ENCODE measurements around the gene VPS39.

The VPS39 gene, protein sequence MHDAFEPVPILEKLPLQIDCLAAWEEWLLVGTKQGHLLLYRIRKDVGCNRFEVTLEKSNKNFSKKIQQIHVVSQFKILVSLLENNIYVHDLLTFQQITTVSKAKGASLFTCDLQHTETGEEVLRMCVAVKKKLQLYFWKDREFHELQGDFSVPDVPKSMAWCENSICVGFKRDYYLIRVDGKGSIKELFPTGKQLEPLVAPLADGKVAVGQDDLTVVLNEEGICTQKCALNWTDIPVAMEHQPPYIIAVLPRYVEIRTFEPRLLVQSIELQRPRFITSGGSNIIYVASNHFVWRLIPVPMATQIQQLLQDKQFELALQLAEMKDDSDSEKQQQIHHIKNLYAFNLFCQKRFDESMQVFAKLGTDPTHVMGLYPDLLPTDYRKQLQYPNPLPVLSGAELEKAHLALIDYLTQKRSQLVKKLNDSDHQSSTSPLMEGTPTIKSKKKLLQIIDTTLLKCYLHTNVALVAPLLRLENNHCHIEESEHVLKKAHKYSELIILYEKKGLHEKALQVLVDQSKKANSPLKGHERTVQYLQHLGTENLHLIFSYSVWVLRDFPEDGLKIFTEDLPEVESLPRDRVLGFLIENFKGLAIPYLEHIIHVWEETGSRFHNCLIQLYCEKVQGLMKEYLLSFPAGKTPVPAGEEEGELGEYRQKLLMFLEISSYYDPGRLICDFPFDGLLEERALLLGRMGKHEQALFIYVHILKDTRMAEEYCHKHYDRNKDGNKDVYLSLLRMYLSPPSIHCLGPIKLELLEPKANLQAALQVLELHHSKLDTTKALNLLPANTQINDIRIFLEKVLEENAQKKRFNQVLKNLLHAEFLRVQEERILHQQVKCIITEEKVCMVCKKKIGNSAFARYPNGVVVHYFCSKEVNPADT

DNA sequence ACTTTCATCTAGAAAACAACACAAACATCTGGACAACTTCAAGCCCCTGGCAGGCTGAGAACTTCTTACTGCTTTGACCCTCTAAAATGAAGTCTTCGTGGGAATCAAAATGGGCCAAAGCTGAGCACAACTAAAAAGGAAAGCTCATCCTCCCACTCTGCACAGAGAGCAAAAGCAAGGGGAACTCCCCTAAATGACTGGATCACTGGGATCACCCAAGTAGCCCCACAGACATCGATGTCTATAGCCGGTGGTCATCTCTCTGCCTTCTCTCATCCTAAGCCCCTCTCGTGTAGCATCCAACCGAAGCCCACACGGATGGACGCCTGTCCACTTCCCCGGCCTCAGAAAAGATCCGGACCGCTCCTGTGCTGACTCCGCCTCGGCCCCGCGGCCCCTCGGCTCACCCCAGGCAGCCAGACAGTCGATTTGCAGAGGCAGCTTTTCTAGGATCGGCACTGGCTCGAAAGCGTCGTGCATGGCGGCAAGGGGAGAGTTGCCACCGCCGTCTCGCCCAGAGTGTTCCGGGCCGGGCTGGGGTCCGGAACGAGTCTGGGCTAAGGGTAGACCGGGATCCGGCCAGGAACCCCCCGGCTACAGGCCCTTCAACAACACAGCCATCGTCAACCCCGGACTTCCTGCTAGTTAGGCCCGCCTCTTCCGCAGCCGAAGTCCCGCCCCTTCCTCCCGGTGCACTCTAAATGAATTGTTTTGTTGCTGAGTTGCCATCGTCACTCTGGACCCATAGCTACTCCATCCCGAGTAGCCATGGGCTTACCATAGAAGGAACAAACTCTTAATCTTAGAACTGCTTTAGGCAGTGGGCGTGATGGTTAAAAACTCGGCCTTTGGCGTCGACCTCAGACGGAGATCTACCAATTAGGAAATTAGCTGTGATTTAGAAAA is at the start of gene VPS39:
Gene VPS39 (minus strand): TSS at position 631 of the 906 bp plus-strand sequence. CDS start 151 bp downstream, at position 480.
- in situ Hi-C loops (cut with HindIII; ENCODE audit: low sequenced_read_pairs): no loop called here
- TF ChIP-seq, protein P1, sequence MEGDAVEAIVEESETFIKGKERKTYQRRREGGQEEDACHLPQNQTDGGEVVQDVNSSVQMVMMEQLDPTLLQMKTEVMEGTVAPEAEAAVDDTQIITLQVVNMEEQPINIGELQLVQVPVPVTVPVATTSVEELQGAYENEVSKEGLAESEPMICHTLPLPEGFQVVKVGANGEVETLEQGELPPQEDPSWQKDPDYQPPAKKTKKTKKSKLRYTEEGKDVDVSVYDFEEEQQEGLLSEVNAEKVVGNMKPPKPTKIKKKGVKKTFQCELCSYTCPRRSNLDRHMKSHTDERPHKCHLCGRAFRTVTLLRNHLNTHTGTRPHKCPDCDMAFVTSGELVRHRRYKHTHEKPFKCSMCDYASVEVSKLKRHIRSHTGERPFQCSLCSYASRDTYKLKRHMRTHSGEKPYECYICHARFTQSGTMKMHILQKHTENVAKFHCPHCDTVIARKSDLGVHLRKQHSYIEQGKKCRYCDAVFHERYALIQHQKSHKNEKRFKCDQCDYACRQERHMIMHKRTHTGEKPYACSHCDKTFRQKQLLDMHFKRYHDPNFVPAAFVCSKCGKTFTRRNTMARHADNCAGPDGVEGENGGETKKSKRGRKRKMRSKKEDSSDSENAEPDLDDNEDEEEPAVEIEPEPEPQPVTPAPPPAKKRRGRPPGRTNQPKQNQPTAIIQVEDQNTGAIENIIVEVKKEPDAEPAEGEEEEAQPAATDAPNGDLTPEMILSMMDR (IDR thresholded peaks at IDR 0.05; ENCODE audit: low read depth, low read length, missing control alignments): no peak
- peak; percentile 57 for DNase-seq (ENCODE audit: low read depth)
- H3K4me3 ChIP-seq (ENCODE audit: low read depth, low read length): peak within 1 kb of the TSS; percentile 96

DNA sequence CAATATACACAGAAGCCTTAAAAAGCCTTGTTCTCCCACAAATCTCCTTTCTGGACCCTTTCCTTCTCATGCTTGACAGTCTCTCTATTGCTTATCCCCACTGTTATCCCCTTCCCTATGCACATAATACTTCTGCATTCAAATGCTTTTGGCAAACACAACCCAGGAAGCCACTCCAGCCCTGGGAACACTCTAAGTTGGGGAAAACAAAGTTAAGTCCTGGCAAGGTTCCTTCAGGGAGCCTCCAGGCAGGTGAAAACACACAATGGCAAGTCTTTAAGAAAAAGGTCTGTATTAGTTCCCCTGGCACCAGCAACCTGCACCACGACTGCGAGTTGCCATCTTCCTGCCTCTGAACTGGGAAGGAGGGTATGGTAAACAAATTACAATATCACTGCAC is 45.2 kb upstream of the VPS39 start:
- TF ChIP-seq, protein P1 (IDR thresholded peaks at IDR 0.05; ENCODE audit: low read depth, low read length, missing control alignments): no peak
- DNase-seq (ENCODE audit: low read depth): no peak
- H3K4me3 ChIP-seq (ENCODE audit: low read depth, low read length): no peak overlapping the region
- in situ Hi-C loops (cut with HindIII; ENCODE audit: low sequenced_read_pairs): loop anchor here (25.0 kb wide), 1 partner anchor 184 kb away; no protein-coding TSS in a partner anchor

DNA sequence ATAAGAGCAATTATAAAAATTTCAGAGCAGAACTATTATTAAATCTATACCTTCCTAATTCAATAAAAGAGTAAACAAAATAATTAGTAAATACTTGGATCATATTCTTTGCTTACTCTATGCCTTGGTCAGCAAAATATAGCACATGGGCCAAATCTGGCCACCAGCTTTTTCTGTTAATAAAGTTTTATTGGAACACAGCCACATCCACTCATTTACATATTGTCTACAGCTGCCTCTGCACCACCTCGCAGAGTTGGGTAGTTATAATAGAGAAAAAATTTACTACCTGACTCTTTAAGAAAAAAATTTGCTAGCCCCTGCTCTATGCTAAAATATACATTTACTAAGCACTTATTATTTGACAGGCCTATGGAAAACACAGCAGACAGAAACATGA is 32.7 kb upstream of the VPS39 start:
- DNase-seq (ENCODE audit: low read depth): no peak
- H3K4me3 ChIP-seq (ENCODE audit: low read depth, low read length): no peak overlapping the region
- TF ChIP-seq, protein P1 (IDR thresholded peaks at IDR 0.05; ENCODE audit: low read depth, low read length, missing control alignments): no peak
- in situ Hi-C loops (cut with HindIII; ENCODE audit: low sequenced_read_pairs): no loop called here

DNA sequence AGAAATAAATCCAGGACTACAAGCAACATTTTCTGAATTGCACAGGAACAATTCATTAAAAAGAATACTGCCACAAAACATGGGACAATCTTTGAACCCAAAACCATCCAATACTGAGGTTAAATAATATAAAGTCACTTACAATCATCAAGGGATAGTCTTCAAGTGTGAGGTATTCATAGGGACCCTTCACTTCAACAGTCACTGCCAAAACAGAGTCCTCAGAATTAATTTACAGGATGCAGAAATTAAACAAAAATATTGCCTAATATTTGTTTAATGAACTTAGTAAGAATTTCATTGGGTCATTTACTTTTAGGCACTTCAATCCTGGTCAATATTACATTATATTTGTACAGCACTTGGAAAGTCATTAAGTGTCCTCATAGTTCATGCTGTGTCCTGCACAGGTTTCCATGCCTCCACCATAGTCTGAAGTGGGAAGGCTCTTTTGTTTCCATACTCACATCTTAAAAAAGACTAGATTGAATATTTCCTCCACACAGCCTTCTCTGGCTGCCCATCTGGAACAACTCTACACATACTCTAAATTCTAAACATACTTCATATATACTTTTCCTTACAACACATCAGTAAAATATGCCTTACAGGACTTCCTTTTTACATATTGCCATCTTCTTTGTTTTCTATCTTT is 31.6 kb upstream of the VPS39 start:
- in situ Hi-C loops (cut with HindIII; ENCODE audit: low sequenced_read_pairs): no loop called here
- DNase-seq (ENCODE audit: low read depth): no peak
- H3K4me3 ChIP-seq (ENCODE audit: low read depth, low read length): no peak overlapping the region
- TF ChIP-seq, protein P1 (IDR thresholded peaks at IDR 0.05; ENCODE audit: low read depth, low read length, missing control alignments): no peak

DNA sequence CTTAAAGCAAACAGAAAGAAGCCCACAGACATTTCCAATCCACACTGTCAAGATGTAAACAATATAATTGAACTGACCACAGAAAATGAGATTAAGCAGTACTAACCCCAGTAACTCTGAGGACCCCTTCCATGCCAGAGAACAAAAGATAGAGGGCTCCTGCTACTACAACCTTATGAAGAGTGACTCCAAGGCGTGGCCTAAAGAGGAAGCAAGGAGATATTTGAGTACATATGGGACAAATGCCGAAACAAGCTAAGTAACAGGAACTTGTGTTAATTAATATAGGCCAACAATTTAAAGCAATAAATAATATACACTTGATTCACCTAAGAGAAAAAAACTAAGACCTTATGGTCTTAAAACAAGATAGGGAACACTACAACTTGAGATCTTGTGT is 25.0 kb upstream of the VPS39 start:
- TF ChIP-seq, protein P1 (IDR thresholded peaks at IDR 0.05; ENCODE audit: low read depth, low read length, missing control alignments): no peak
- H3K4me3 ChIP-seq (ENCODE audit: low read depth, low read length): no peak overlapping the region
- in situ Hi-C loops (cut with HindIII; ENCODE audit: low sequenced_read_pairs): no loop called here
- DNase-seq (ENCODE audit: low read depth): no peak
